Mesodermal cell (in vitro differentiated cells): ENCODE results near the gene UGGT2.
"Not testable (repeated sequence)": the region's sequence is repeated elsewhere in the genome, so short reads cannot be mapped to it uniquely, and the experiment has no call there.

ENCODE experiments used
- H3K27ac ChIP-seq: 2 replicates; pipeline ENCODE4 v1.7.0; 2013; ENCODE audit warnings: mild to moderate bottlenecking, low read depth, low read length, moderate library complexity; ENCODE audit not compliant: severe bottlenecking
- H3K36me3 ChIP-seq: 2 replicates; pipeline ENCODE4 v1.7.1; 2013; ENCODE audit warnings: mild to moderate bottlenecking, low read length, moderate library complexity; ENCODE audit not compliant: control insufficient read depth, insufficient read depth
- H3K4me1 ChIP-seq: one replicate; pipeline ENCODE4 v1.7.1; 2013; ENCODE audit warnings: mild to moderate bottlenecking, low read length; ENCODE audit not compliant: insufficient read depth, control insufficient read depth, poor library complexity, severe bottlenecking
- H3K4me3 ChIP-seq: 2 replicates; pipeline ENCODE4 v1.7.0; 2013; ENCODE audit warnings: low read length, control low read depth, mild to moderate bottlenecking; ENCODE audit not compliant: insufficient read depth, poor library complexity, severe bottlenecking; ENCODE audit errors: extremely low read depth
- H3K9me3 ChIP-seq: 2 replicates; pipeline ENCODE4 v1.7.1; 2013; ENCODE audit warnings: mild to moderate bottlenecking, low read length, moderate library complexity; ENCODE audit not compliant: control insufficient read depth
- WGBS, 2 experiments: methylation state at CpG; one replicate each; pipeline ENCODE4 v1.1.5; 2013; ENCODE audit warnings: missing lambda C conversion rate in 2 of 2; ENCODE audit not compliant: insufficient coverage in 2 of 2; 5-methylcytosine and 5-hydroxymethylcytosine counted together

UGGT2 gene

DNA sequence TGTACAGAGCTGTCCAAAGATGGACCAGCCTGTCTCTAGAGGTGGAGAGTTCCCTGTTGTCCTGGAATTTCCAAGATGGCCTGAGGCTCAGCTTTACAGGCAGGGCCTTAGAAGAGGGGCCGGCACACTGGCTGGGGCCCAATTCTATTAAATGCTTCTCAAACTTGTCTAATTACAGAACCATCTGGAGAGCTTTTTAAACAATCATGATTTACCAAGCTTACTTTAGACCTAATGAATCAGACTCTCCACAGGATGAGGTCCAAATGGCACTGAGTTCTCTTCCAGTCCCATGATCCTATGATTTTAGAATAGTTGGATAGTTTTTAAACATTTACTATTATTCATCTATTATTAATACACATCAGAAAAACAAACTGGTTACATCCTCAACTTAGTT, 252.8 kb downstream of the UGGT2 start:
- Histone ChIP-seq H3K4me1 (peaks cover 4% of the 10 kb centered on the region), H3K9me3 (no peaks in the 10 kb centered on the region), H3K27ac (no peak overlapping the region), H3K4me3 (no peak overlapping the region), H3K36me3 (peaks cover 32% of the 10 kb centered on the region)
- 86 to 100% methylated on average over 1 of the region's 1 CpG for WGBS, 2 experiments

- H3K4me3 ChIP-seq, result no peak overlapping the region
- no peaks in the 10 kb centered on the region for H3K9me3 ChIP-seq
- no CpG with 5 or more reads among the region's 2 CpGs for WGBS, 2 experiments
- H3K4me1 ChIP-seq, result peaks cover 4% of the 10 kb centered on the region
- peaks cover 43% of the 10 kb centered on the region for H3K36me3 ChIP-seq
- no peak overlapping the region for H3K27ac ChIP-seq
These were observed 256.2 kb downstream of the UGGT2 start for GRCh38 chr13:95797016-95797415.

GRCh38 chr13:95793781-95794180, 259.4 kb downstream of the UGGT2 start:
- WGBS, 2 experiments, result 100% methylated on average over 1 to 2 of the region's 3 CpGs
- Histone ChIP-seq H3K9me3 (no peaks in the 10 kb centered on the region), H3K4me1 (no peaks in the 10 kb centered on the region), H3K36me3 (peaks cover 59% of the 10 kb centered on the region), H3K27ac (no peak overlapping the region), H3K4me3 (no peak overlapping the region)

DNA sequence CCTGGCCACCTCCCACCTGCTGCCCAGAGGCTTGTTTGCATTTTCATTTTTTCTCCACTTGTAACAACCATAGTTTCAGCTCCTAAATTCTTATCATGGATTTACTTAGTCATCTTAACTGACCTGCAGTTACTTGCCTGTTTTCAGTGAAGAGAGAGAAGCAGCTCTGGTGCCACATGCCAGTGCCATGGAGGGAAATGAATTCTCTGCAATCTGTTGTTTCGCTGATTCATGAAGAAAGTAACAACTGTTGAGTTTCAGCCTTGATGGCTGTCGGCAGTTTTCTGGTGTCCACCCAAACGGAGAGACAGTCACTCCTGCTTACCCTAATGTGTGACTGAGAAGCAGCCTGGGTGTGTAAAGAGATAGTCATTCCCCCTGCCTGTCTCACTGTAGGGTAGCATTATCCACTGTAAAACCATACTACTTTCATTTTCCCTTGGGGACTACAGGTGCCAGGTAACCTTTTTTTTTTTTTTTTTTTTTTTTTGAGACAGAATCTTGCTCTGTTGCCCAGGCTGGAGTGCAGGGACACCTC, 260.1 kb downstream of the UGGT2 start:
- WGBS, 2 experiments, result 100% methylated on average over 2 to 3 of the region's 3 CpGs
- Histone ChIP-seq H3K4me3 (no peak overlapping the region), H3K27ac (no peak overlapping the region), H3K36me3 (peaks cover 66% of the 10 kb centered on the region), H3K4me1 (no peaks in the 10 kb centered on the region), H3K9me3 (no peaks in the 10 kb centered on the region)

- Histone ChIP-seq H3K4me1 (no peaks in the 10 kb centered on the region), H3K27ac (no peak overlapping the region), H3K36me3 (peaks cover 75% of the 10 kb centered on the region), H3K4me3 (no peak overlapping the region), H3K9me3 (no peaks in the 10 kb centered on the region)
- WGBS, 2 experiments, result 94 to 100% methylated on average over 3 to 6 of the region's 7 CpGs
These were observed 262.0 kb downstream of the UGGT2 start for GRCh38 chr13:95791084-95791722.

DNA sequence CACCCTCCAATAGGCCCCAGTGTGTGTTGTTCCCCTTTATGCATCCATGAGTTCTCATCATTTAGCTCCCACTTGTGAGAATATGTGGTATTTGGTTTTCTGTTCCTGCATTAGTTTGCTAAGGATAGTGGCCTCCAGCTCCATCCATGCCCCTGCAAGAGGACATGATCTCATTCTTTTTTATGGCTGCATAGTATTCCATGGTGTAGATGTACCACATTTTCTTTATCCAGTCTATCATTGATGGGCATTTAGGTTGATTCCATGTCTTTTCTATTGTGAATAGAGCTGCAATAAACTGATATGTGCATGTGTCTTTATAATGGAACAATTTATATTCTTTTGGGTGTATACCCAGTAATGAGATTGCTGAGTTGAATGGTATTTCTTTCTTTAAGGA, 263.9 kb downstream of the UGGT2 start:
- not testable (repeated sequence) for H3K9me3 ChIP-seq, H3K4me3 ChIP-seq, H3K4me1 ChIP-seq, H3K27ac ChIP-seq
- H3K36me3 ChIP-seq, result peaks cover 67% of the 10 kb centered on the region

DNA sequence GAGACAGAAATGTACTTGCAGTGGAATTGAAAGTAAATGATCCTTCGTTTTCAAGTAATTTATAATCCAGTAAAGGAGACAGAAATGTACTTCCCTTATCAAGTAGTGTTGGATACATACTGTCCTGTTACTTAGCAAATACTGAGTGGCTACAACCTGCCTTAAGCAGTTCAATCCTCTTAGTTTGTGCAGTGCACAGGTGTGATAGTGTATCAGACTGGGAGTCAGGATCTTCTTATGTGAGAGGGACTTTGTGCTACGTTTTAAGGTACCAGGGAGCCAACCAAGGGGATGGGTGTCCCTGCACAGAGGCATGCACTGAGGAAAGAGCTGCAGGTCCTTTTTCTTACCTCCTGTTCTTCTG, 265.1 kb downstream of the UGGT2 start:
- H3K27ac ChIP-seq, result no peak overlapping the region
- WGBS, 2 experiments, result 86% methylated on average over 1 of the region's 2 CpGs; no CpG with 5 or more reads in 1 of the 2 experiments
- H3K9me3 ChIP-seq, result no peaks in the 10 kb centered on the region
- peaks cover 56% of the 10 kb centered on the region for H3K36me3 ChIP-seq
- no peak overlapping the region for H3K4me3 ChIP-seq
- H3K4me1 ChIP-seq, result peaks cover 14% of the 10 kb centered on the region

- no peak overlapping the region for H3K4me3 ChIP-seq
- no peak overlapping the region for H3K27ac ChIP-seq
- H3K36me3 ChIP-seq, result peaks cover 53% of the 10 kb centered on the region
- peaks cover 14% of the 10 kb centered on the region for H3K4me1 ChIP-seq
- WGBS, 2 experiments, result 86 to 91% methylated on average over 1 of the region's 1 CpG
- no peaks in the 10 kb centered on the region for H3K9me3 ChIP-seq
These were observed 265.7 kb downstream of the UGGT2 start for GRCh38 chr13:95787356-95788099.

DNA sequence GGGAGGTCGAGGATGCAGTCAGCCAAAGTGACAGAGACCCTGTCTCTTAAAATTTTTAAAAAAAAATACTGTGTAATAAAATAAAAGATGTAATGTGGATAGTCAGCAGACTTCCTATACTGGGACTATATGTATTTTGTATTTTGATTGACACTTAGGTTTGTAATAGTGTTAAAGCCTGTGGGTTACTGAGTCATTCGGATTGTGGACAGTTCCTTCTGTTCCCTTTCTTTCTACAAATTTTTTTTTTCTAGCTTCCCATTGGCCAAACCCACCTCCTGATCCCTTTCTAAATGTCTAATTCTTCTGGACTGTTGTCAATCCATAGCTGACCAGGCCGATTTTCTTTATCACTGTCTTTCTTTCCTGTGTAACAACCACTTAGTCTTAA, 268.3 kb downstream of the UGGT2 start:
- H3K9me3 ChIP-seq, result no peaks in the 10 kb centered on the region
- H3K36me3 ChIP-seq, result peaks cover 39% of the 10 kb centered on the region
- WGBS, 2 experiments, result no CpG with 5 or more reads among the region's 3 CpGs
- peaks cover 14% of the 10 kb centered on the region for H3K4me1 ChIP-seq
- no peak overlapping the region for H3K4me3 ChIP-seq
- H3K27ac ChIP-seq, result peak overlapping the region; percentile 94

DNA sequence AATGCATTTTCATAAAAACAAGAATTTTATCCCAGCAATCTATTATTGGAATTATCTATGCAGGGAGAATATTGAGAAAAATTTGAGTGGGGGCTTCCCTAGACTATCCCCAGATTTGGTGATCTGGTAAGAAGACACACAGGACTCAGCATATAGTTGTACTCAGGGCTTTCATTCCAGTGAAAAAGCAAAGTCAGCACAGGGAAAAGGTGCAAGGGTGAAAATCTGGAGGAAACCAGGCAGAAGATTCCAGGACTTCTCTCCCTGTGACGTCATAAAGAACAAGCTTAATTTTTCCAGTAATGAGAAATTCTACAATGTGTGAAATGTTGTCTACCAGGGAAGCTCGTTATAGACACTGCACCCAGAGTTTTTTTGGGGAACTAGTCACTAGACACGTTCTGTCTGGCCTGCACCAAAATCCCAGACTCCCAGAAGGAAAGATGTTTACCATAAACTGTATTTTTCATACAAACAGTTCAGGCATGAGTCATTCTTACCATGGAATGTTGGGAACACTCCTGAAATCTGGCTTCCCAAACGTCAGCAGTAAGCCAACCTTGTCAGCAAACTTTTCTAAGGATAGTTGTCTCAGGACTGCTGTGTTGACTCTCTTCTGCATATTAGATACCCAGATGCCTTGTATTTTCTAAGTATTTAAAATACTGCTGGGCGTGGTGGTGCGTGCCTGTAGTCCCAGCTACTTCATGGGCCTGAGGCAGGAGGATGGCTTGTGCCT, 268.9 kb downstream of the UGGT2 start:
- Histone ChIP-seq H3K27ac (peak overlapping the region; percentile 94), H3K9me3 (no peaks in the 10 kb centered on the region), H3K4me1 (peaks cover 14% of the 10 kb centered on the region), H3K4me3 (no peak overlapping the region), H3K36me3 (peaks cover 34% of the 10 kb centered on the region)
- WGBS, 2 experiments, result 80 to 89% methylated on average over 3 to 4 of the region's 6 CpGs
